Activated CD8-positive, alpha-beta memory T cell treated with anti-CD3 and anti-CD28 coated beads, Interleukin-2, amount 10 ng/mL, durations not matched to agents 7 days and 5 days (primary cell): ENCODE measurements around the gene ARF1. TPM values are rescaled to one million over a fixed set of nuclear protein-coding genes. Genes with fewer than 3 reads are reported as not detected.

Experiments
- ATAC-seq: fragments of 150-1000 bp; cut with Tn5 transposase; one replicate; pipeline ENCODE4 v1.10.0; 2021; ENCODE audit warnings: moderate library complexity
- CTCF ChIA-PET: fragments of 350-600 bp; sonication (Branson Sonifier 250); formaldehyde crosslinking; loops from one replicate; lab custom pipeline; 2021; ENCODE audit warnings: antibody characterized with exemption; lab: Charles Lee
- DNase-seq: peaks from one replicate; pipeline ENCODE4 v3.0.0-alpha.2; 2020
- H3K27ac Mint-ChIP-seq: one replicate; pipeline ENCODE4 v1.8.0; 2021; ENCODE audit warnings: mild to moderate bottlenecking, mixed read lengths
- H3K27me3 Mint-ChIP-seq: one replicate; pipeline ENCODE4 v1.8.0; 2021; ENCODE audit warnings: mixed read lengths
- H3K36me3 Mint-ChIP-seq: one replicate; pipeline ENCODE4 v1.8.0; 2021; ENCODE audit warnings: mild to moderate bottlenecking, mixed read lengths
- H3K4me1 Mint-ChIP-seq: one replicate; pipeline ENCODE4 v1.8.0; 2021; ENCODE audit warnings: mixed read lengths
- H3K4me3 Mint-ChIP-seq: one replicate; pipeline ENCODE4 v1.8.0; 2021; ENCODE audit warnings: mild to moderate bottlenecking, moderate library complexity, mixed read lengths
- H3K9me3 Mint-ChIP-seq: one replicate; pipeline ENCODE4 v1.8.0; 2022; ENCODE audit warnings: low read depth, mixed read lengths
- total RNA-seq, 2 experiments: library from RNA; stranded (reverse); gene quantifications; one replicate each; pipeline ENCODE4 v1.2.3, GENCODE V29; 2021

Gene ARF1
- total RNA-seq, 2 experiments from 2014 or later = 313 to 344 TPM

- H3K4me3 Mint-ChIP-seq = peak overlapping the region; percentile 95
- no peaks in the 10 kb centered on the region for H3K9me3 Mint-ChIP-seq
- H3K27ac Mint-ChIP-seq = peak overlapping the region; percentile 73
- CTCF ChIA-PET = interaction anchor here (0.5 to 1.4 kb wide), 4 partner anchors 13 to 365 kb away, joined by 3 to 7 read pairs (median 4); partner anchors contain the start of gene ARF1
- ATAC-seq (no peak), DNase-seq (no peak)
- H3K36me3 Mint-ChIP-seq = peaks cover 24% of the 10 kb centered on the region
- H3K27me3 Mint-ChIP-seq = no peaks in the 10 kb centered on the region
- peaks cover 31% of the 10 kb centered on the region for H3K4me1 Mint-ChIP-seq
Measured at GRCh38 chr1:228100822-228101613, 18.5 kb downstream of the ARF1 start.

- Mint-ChIP-seq H3K4me3 (peak overlapping the region; percentile 95), H3K27ac (peak overlapping the region; percentile 73), H3K27me3 (no peaks in the 10 kb centered on the region), H3K36me3 (peaks cover 20% of the 10 kb centered on the region), H3K4me1 (peaks cover 31% of the 10 kb centered on the region), H3K9me3 (no peaks in the 10 kb centered on the region)
- no peak for ATAC-seq
- CTCF ChIA-PET = interaction anchor here (1.0 to 1.4 kb wide), 2 partner anchors 15 to 19 kb away, joined by 6 to 7 read pairs; partner anchors contain the start of gene ARF1
- DNase-seq = no peak
Measured at GRCh38 chr1:228101614-228101993, 19.1 kb downstream of the ARF1 start.

- Mint-ChIP-seq H3K4me3 (peak overlapping the region; percentile 95), H3K9me3 (no peaks in the 10 kb centered on the region), H3K27me3 (no peaks in the 10 kb centered on the region), H3K4me1 (peaks cover 31% of the 10 kb centered on the region), H3K36me3 (peaks cover 21% of the 10 kb centered on the region), H3K27ac (peak overlapping the region; percentile 80)
- ATAC-seq = peak; percentile 46
- CTCF ChIA-PET = interaction anchor here (0.5 to 1.4 kb wide), 3 partner anchors 15 to 85 kb away, joined by 3 to 7 read pairs (median 6); partner anchors contain the start of gene ARF1
- DNase-seq = peak; percentile 73
Measured at GRCh38 chr1:228101994-228102790, 19.7 kb downstream of the ARF1 start.

GRCh38 chr1:228102791-228103620 lies 20.5 kb downstream of the ARF1 start, which contains the start of gene C1orf35:
TSS of gene C1orf35 (minus strand) at chr1:228103325. CDS start at chr1:228103227, 98 bp downstream.
- Mint-ChIP-seq H3K27me3 (no peaks in the 10 kb centered on the region), H3K36me3 (peaks cover 13% of the 10 kb centered on the region), H3K27ac (peak within 1 kb of the TSS; percentile 92), H3K9me3 (no peaks in the 10 kb centered on the region), H3K4me1 (peaks cover 35% of the 10 kb centered on the region), H3K4me3 (peak within 1 kb of the TSS; percentile 95)
- ATAC-seq (peak; percentile 88), DNase-seq (peak; percentile 97)
- CTCF ChIA-PET = interaction anchor here (0.8 to 0.9 kb wide), 2 partner anchors 28 to 103 kb away, joined by 3 read pairs; no protein-coding TSS in a partner anchor

- H3K4me3 Mint-ChIP-seq = peak overlapping the region; percentile 95
- H3K27me3 Mint-ChIP-seq = no peaks in the 10 kb centered on the region
- no peaks in the 10 kb centered on the region for H3K9me3 Mint-ChIP-seq
- DNase-seq (no peak), ATAC-seq (no peak)
- H3K4me1 Mint-ChIP-seq = peaks cover 38% of the 10 kb centered on the region
- peaks cover 4% of the 10 kb centered on the region for H3K36me3 Mint-ChIP-seq
- CTCF ChIA-PET = no interaction called here
- H3K27ac Mint-ChIP-seq = peak overlapping the region; percentile 55
Measured at GRCh38 chr1:228104526-228105269, 22.2 kb downstream of the ARF1 start.

- DNase-seq (no peak), ATAC-seq (no peak)
- CTCF ChIA-PET = interaction anchor here (0.8 kb wide), 1 partner anchor 60 kb away, joined by 3 read pairs; the partner anchor contains the start of gene IBA57
- no peak overlapping the region for H3K4me3 Mint-ChIP-seq
- H3K27ac Mint-ChIP-seq = no peak overlapping the region
- H3K9me3 Mint-ChIP-seq = no peaks in the 10 kb centered on the region
- H3K4me1 Mint-ChIP-seq = peaks cover 45% of the 10 kb centered on the region
- H3K36me3 Mint-ChIP-seq = peaks cover 4% of the 10 kb centered on the region
- no peaks in the 10 kb centered on the region for H3K27me3 Mint-ChIP-seq
Measured at GRCh38 chr1:228105270-228105995, 22.9 kb downstream of the ARF1 start.

- Mint-ChIP-seq H3K27ac (no peak overlapping the region), H3K9me3 (no peaks in the 10 kb centered on the region), H3K4me1 (peaks cover 43% of the 10 kb centered on the region), H3K27me3 (no peaks in the 10 kb centered on the region), H3K36me3 (peaks cover 4% of the 10 kb centered on the region), H3K4me3 (no peak overlapping the region)
- CTCF ChIA-PET = interaction anchor here (0.8 to 2.1 kb wide), 5 partner anchors 24 to 60 kb away, joined by 3 to 5 read pairs (median 4); partner anchors contain the start of gene IBA57
- no peak for DNase-seq
- no peak for ATAC-seq
Measured at GRCh38 chr1:228105996-228106799, 23.7 kb downstream of the ARF1 start.

GRCh38 chr1:228106800-228107054 lies 24.2 kb downstream of the ARF1 start:
- DNase-seq (no peak), ATAC-seq (no peak)
- Mint-ChIP-seq H3K36me3 (peaks cover 4% of the 10 kb centered on the region), H3K27me3 (no peaks in the 10 kb centered on the region), H3K4me3 (no peak overlapping the region), H3K4me1 (peaks cover 38% of the 10 kb centered on the region), H3K9me3 (no peaks in the 10 kb centered on the region), H3K27ac (no peak overlapping the region)
- CTCF ChIA-PET = interaction anchor here (0.8 to 2.1 kb wide), 4 partner anchors 24 to 60 kb away, joined by 3 to 5 read pairs (median 4); partner anchors contain the start of gene IBA57

- Mint-ChIP-seq H3K27me3 (no peaks in the 10 kb centered on the region), H3K4me3 (peak overlapping the region; percentile 85), H3K4me1 (peaks cover 38% of the 10 kb centered on the region), H3K9me3 (no peaks in the 10 kb centered on the region), H3K27ac (peak overlapping the region; percentile 88), H3K36me3 (peaks cover 4% of the 10 kb centered on the region)
- DNase-seq (no peak), ATAC-seq (no peak)
- CTCF ChIA-PET = interaction anchor here (1.3 to 2.1 kb wide), 2 partner anchors 26 to 59 kb away, joined by 4 to 5 read pairs; partner anchors contain the start of gene IBA57
Measured at GRCh38 chr1:228107636-228108035, 25.1 kb downstream of the ARF1 start.

- H3K27ac Mint-ChIP-seq = peak overlapping the region; percentile 88
- H3K4me1 Mint-ChIP-seq = peaks cover 38% of the 10 kb centered on the region
- no peaks in the 10 kb centered on the region for H3K9me3 Mint-ChIP-seq
- no peaks in the 10 kb centered on the region for H3K27me3 Mint-ChIP-seq
- peak overlapping the region; percentile 85 for H3K4me3 Mint-ChIP-seq
- H3K36me3 Mint-ChIP-seq = peaks cover 4% of the 10 kb centered on the region
- no peak for DNase-seq
- CTCF ChIA-PET = interaction anchor here (2.1 to 2.3 kb wide), 2 partner anchors 26 to 58 kb away, joined by 5 to 6 read pairs; partner anchors contain the start of genes ARF1 and IBA57
- no peak for ATAC-seq
Measured at GRCh38 chr1:228108055-228108690, 25.7 kb downstream of the ARF1 start.
